A549 (cell line): ENCODE measurements around the gene GRAMD2B.

ENCODE experiments used
- RAD21 ChIP-seq, 2 experiments: fragments of >200 bp in 1 of 2; sonication (Bioruptor Twin) in 1 of 2; formaldehyde crosslinking in 1 of 2; IDR thresholded peaks in 1 of 2; conservative IDR thresholded peaks in 1 of 2; 2 replicates in 1 of 2; 3 replicates in 1 of 2; pipeline ENCODE4 v1.6.1; 2012 to 2018; ENCODE audit warnings: inconsistent platforms in 1 of 2
- TF ChIP-seq, protein P1 (sequence below): fragments of >200 bp; sonication (Bioruptor Twin); formaldehyde crosslinking; IDR thresholded peaks from 3 replicates; pipeline ENCODE4 v1.5.1; 2016

DNA sequence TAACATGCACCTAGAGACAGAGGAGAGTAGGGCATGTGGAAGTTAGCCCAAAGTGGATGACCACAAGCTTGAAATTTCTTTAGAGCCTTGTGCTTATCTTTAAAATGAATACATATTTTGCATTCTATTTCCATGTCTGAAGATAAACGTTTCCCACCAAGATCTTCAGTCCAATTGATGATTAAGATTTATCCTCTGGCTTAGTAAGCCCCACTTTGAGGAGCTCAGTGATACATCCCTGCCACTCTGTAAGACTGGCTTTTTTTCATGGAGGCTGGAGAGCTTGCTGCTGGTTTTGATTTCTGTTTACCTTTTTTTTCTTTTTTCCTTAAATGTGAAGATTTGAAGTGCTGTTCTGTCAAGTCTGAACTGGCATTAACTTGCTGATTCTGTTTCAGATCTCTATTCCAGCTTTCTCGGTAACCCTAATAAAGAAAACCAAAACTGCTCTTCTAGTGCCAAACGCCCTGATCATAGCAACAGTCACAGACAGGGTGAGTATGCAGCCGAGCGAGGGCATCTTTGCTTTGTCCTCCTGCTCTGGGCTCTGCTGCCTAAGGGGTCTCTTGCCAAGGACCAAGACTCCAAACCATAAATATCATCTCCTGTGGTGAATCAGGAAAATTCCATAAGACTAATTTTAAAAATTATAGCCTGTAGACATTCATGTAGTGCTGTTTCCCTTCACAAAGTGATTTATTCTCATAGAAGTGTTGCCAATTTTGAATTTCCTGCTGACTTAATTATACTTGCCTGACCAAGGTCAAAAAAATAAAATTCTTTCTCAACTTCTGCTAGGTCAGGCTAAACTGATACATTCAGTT, 54.3 kb downstream of the GRAMD2B start:
- no peak for TF ChIP-seq RAD21 (conservative IDR thresholded peaks at IDR 0.05 in 1 of 2, IDR thresholded peaks at IDR 0.05 in 1 of 2)
- TF ChIP-seq, protein P1, sequence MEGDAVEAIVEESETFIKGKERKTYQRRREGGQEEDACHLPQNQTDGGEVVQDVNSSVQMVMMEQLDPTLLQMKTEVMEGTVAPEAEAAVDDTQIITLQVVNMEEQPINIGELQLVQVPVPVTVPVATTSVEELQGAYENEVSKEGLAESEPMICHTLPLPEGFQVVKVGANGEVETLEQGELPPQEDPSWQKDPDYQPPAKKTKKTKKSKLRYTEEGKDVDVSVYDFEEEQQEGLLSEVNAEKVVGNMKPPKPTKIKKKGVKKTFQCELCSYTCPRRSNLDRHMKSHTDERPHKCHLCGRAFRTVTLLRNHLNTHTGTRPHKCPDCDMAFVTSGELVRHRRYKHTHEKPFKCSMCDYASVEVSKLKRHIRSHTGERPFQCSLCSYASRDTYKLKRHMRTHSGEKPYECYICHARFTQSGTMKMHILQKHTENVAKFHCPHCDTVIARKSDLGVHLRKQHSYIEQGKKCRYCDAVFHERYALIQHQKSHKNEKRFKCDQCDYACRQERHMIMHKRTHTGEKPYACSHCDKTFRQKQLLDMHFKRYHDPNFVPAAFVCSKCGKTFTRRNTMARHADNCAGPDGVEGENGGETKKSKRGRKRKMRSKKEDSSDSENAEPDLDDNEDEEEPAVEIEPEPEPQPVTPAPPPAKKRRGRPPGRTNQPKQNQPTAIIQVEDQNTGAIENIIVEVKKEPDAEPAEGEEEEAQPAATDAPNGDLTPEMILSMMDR: no peak
